ENCODE data around the gene ZNF778.
A peak's percentile ranks its signal among the peaks of the same experiment; 100 is the strongest.
"Not testable (repeated sequence)": the region's sequence is repeated elsewhere in the genome, so short reads cannot be mapped to it uniquely, and the experiment has no call there.

Gene ZNF778

GRCh38 chr16:89232107-89232506 is 14.6 kb downstream of the ZNF778 start:
- TF ChIP-seq CTCF (IDR thresholded peaks at IDR 0.05; ENCODE audit: low read depth, low read length), result no peak
- H3K4me3 ChIP-seq (replicated peaks in 1 of 2; ENCODE audit: low read depth in 2 of 2, low read length in 2 of 2), result no peak overlapping the region
- DNase-seq (ENCODE audit: low read depth in 2 of 2), result no peak

- no peak overlapping the region for H3K4me3 ChIP-seq (replicated peaks in 1 of 2; ENCODE audit: low read depth in 2 of 2, low read length in 2 of 2)
- no peak for DNase-seq (ENCODE audit: low read depth in 2 of 2)
- TF ChIP-seq CTCF (IDR thresholded peaks at IDR 0.05; ENCODE audit: low read depth, low read length), result no peak
These were observed 16.4 kb downstream of the ZNF778 start for GRCh38 chr16:89233678-89234490.

- no peak overlapping the region for H3K4me3 ChIP-seq (replicated peaks in 1 of 2; ENCODE audit: low read depth in 2 of 2, low read length in 2 of 2)
- no peak for DNase-seq (ENCODE audit: low read depth in 2 of 2)
- TF ChIP-seq CTCF (IDR thresholded peaks at IDR 0.05; ENCODE audit: low read depth, low read length), result no peak
These were observed 20.2 kb downstream of the ZNF778 start for GRCh38 chr16:89237733-89238132.

- H3K4me3 ChIP-seq (replicated peaks in 1 of 2; ENCODE audit: low read depth in 2 of 2, low read length in 2 of 2), result peak overlapping the region; percentile 81 to 92
- no peak for TF ChIP-seq CTCF (IDR thresholded peaks at IDR 0.05; ENCODE audit: low read depth, low read length)
- DNase-seq (ENCODE audit: low read depth in 2 of 2), result peak; percentile 87 to 90
These were observed 23.9 kb downstream of the ZNF778 start for GRCh38 chr16:89241187-89242007.

DNA sequence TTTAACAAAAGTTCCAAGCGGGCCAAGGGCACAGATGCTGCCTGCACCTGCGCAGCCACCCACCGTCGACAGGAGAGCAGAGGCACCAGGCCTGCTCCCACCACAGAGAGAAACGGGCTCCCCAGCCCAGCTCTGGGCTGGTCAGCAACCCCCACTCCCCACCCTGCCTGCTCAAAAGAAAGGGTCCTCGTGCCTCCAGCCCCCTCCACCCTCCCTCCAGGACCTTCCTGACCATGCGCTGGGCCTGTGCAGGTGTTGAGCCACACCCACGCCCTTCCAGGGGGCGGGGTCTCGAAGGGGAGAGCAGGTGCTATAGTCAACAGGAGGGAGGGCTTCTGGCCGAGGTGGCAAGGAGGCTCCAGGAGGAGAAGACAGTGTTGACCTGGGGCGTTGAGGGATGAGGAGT is 25.3 kb downstream of the ZNF778 start:
- DNase-seq (ENCODE audit: low read depth in 2 of 2), result no peak
- no peak overlapping the region for H3K4me3 ChIP-seq (replicated peaks in 1 of 2; ENCODE audit: low read depth in 2 of 2, low read length in 2 of 2)
- no peak for TF ChIP-seq CTCF (IDR thresholded peaks at IDR 0.05; ENCODE audit: low read depth, low read length)

GRCh38 chr16:89243664-89244063 is 26.2 kb downstream of the ZNF778 start:
- H3K4me3 ChIP-seq (replicated peaks in 1 of 2; ENCODE audit: low read depth in 2 of 2, low read length in 2 of 2), result no peak overlapping the region
- no peak for DNase-seq (ENCODE audit: low read depth in 2 of 2)
- no peak for TF ChIP-seq CTCF (IDR thresholded peaks at IDR 0.05; ENCODE audit: low read depth, low read length)

DNA sequence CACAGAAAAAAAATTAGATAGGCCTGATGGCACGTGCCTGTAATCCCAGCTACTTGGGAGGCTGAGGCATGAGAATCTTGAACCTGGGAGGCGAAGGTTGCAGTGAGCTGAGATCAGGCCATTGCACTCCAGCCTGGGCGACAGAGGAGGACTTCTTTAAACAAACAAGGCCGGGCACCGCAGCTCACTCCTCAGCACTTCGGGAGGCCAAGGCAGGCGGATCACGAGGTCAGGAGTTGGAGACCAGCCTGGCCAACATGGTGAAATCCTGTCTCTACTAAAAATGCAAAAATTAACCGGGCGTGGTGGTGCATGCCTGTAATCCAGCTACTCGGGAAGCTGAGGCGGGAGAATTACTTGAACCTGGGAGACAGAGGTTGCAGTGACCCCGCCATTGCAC is 26.8 kb downstream of the ZNF778 start:
- H3K4me3 ChIP-seq (replicated peaks in 1 of 2; ENCODE audit: low read depth in 2 of 2, low read length in 2 of 2); DNase-seq (ENCODE audit: low read depth in 2 of 2): not testable (repeated sequence)

All from cardiac fibroblast (primary cell).